ENCODE results near the gene SLC36A2.
A peak's percentile ranks its signal among the peaks of the same experiment; 100 is the strongest.
"Not testable (repeated sequence)": the region's sequence is repeated elsewhere in the genome, so short reads cannot be mapped to it uniquely, and the experiment has no call there.

The SLC36A2 gene

GRCh38 chr5:151347369-151347768 lies at the start of gene SLC36A2:
Gene SLC36A2 (minus strand): TSS chr5:151347559. CDS start chr5:151347460, 99 bp downstream.
- no peak for DNase-seq (ENCODE audit: low read depth)

GRCh38 chr5:151388960-151389359 lies 41.6 kb upstream of the SLC36A2 start:
- no peak for DNase-seq (ENCODE audit: low read depth)

- DNase-seq (ENCODE audit: low read depth), result no peak
Observed at GRCh38 chr5:151384106-151384505, 36.7 kb upstream of the SLC36A2 start.

GRCh38 chr5:151383011-151383410 lies 35.7 kb upstream of the SLC36A2 start:
- DNase-seq (ENCODE audit: low read depth), result no peak

GRCh38 chr5:151382576-151382975 lies 35.2 kb upstream of the SLC36A2 start:
- no peak for DNase-seq (ENCODE audit: low read depth)

- no peak for DNase-seq (ENCODE audit: low read depth)
Observed at GRCh38 chr5:151381899-151382298, 34.5 kb upstream of the SLC36A2 start.

- no peak for DNase-seq (ENCODE audit: low read depth)
Observed at GRCh38 chr5:151378616-151379015, 31.3 kb upstream of the SLC36A2 start.

- peak; percentile 66 for DNase-seq (ENCODE audit: low read depth)
Observed at GRCh38 chr5:151374539-151374938, 27.2 kb upstream of the SLC36A2 start.

- DNase-seq (ENCODE audit: low read depth), result not testable (repeated sequence)
Observed at GRCh38 chr5:151367038-151367437, 19.7 kb upstream of the SLC36A2 start.

- no peak for DNase-seq (ENCODE audit: low read depth)
Observed at GRCh38 chr5:151363673-151364072, 16.3 kb upstream of the SLC36A2 start.

- DNase-seq (ENCODE audit: low read depth), result no peak
Observed at GRCh38 chr5:151362970-151363369, 15.6 kb upstream of the SLC36A2 start.

- no peak for DNase-seq (ENCODE audit: low read depth)
Observed at GRCh38 chr5:151359391-151359790, 12.0 kb upstream of the SLC36A2 start.

- DNase-seq (ENCODE audit: low read depth), result no peak
Observed at GRCh38 chr5:151357792-151358191, 10.4 kb upstream of the SLC36A2 start.

- DNase-seq (ENCODE audit: low read depth), result no peak
Observed at GRCh38 chr5:151357097-151357496, 9.7 kb upstream of the SLC36A2 start.

- DNase-seq (ENCODE audit: low read depth), result no peak
Observed at GRCh38 chr5:151351671-151352070, 4.3 kb upstream of the SLC36A2 start.

- no peak for DNase-seq (ENCODE audit: low read depth)
Observed at GRCh38 chr5:151348789-151349188, 1.4 kb upstream of the SLC36A2 start.

GRCh38 chr5:151345808-151346478 lies 1.4 kb downstream of the SLC36A2 start:
- peak; percentile 27 for DNase-seq (ENCODE audit: low read depth)

GRCh38 chr5:151345187-151345807 lies 2.1 kb downstream of the SLC36A2 start:
- no peak for DNase-seq (ENCODE audit: low read depth)

- DNase-seq (ENCODE audit: low read depth), result no peak
Observed at GRCh38 chr5:151344088-151344487, 3.3 kb downstream of the SLC36A2 start.

GRCh38 chr5:151340004-151340403 lies 7.4 kb downstream of the SLC36A2 start:
- DNase-seq (ENCODE audit: low read depth), result no peak

GRCh38 chr5:151338734-151339133 lies 8.6 kb downstream of the SLC36A2 start:
- DNase-seq (ENCODE audit: low read depth), result no peak

- no peak for DNase-seq (ENCODE audit: low read depth)
Observed at GRCh38 chr5:151332857-151333256, 14.5 kb downstream of the SLC36A2 start.

GRCh38 chr5:151328734-151329133 lies 18.6 kb downstream of the SLC36A2 start:
- DNase-seq (ENCODE audit: low read depth), result no peak

- DNase-seq (ENCODE audit: low read depth), result no peak
Observed at GRCh38 chr5:151327585-151327984, 19.8 kb downstream of the SLC36A2 start.
